Ammon's horn (tissue), 1 donor: ENCODE results near the gene PRR36.

Experiments
- DNase-seq: peaks from one replicate; pipeline ENCODE4 v3.0.0-alpha.2; 2016; ENCODE audit warnings: low spot score

PRR36 gene

DNA sequence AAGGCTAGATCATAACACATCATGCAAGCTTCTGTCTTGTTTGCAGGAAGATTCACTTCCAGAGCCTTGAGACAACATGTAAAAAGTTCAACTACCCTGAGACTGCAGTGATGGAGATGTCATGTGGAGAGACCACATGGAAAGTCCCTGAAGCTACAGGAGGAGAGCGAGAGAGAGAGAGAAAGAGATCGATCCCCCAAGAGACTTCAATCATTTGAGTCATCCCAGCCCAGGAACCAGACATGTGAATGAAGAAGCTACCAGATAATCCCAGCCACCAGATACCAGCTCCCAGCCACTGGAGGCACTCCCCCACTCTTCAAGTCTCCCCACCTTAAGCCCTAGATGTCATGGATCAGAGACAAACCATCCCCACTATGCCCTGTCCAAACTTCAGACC is 54.9 kb downstream of the PRR36 start:
- DNase-seq: no peak

DNA sequence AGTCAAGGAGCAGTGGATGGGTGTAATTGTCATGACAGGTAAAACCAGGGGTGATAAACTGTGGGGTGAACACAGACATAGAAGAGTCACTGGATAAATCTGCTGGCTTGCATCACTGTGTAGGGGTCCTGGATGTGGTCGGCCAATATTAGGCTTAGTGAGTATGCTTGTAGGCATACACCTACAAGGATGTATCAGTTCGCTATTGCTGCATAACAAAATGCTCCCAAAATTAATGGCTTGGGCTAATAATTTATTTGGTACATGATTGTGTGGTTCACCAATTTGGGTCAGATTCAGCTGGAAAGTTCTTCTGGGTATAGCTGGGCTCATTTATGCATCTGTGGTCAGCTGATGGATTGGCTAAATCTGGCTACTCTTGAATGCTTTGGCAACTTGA is 55.4 kb downstream of the PRR36 start:
- DNase-seq: no peak
